Stimulated activated naive CD8-positive, alpha-beta T cell treated with anti-CD3 and anti-CD28 coated beads, Interleukin-15, amount 100 ng/mL, for 72 hours (primary cell): ENCODE data around the gene UNC13B.
"Not testable (repeated sequence)": the region's sequence is repeated elsewhere in the genome, so short reads cannot be mapped to it uniquely, and the experiment has no call there.

ENCODE experiments used
- ATAC-seq: fragments of 150-1000 bp; cut with Tn5 transposase; 2 replicates; pipeline ENCODE4 v1.10.0; 2021; ENCODE audit warnings: mild to moderate bottlenecking, moderate library complexity
- DNase-seq, 2 donors: peaks; one replicate each; pipeline ENCODE4 v3.0.0; 2021 to 2022
- H3K27ac Mint-ChIP-seq, 2 donors: one replicate each; pipeline ENCODE4 v1.8.0; 2022; ENCODE audit warnings: mild to moderate bottlenecking in 2 of 2, mixed read lengths in 2 of 2, moderate library complexity in 2 of 2
- H3K27me3 Mint-ChIP-seq: one replicate; pipeline ENCODE4 v1.8.0; 2022; ENCODE audit warnings: mixed read lengths
- H3K4me1 Mint-ChIP-seq: one replicate; pipeline ENCODE4 v1.8.0; 2022; ENCODE audit warnings: mild to moderate bottlenecking, mixed read lengths
- H3K4me3 Mint-ChIP-seq, 2 donors: one replicate each; pipeline ENCODE4 v1.8.0; 2022; ENCODE audit warnings: mild to moderate bottlenecking in 2 of 2, mixed read lengths in 2 of 2, moderate library complexity in 1 of 2
- H3K9me3 Mint-ChIP-seq, 2 donors: one replicate each; pipeline ENCODE4 v1.8.0; 2022; ENCODE audit warnings: mixed read lengths in 2 of 2

Gene UNC13B

GRCh38 chr9:35161713-35162604, at the start of gene UNC13B:
Gene UNC13B, plus strand, starts transcription at chr9:35162009. Its CDS starts 275 bp downstream, at chr9:35162284.
- peaks cover 27% of the 10 kb centered on the region for H3K4me1 Mint-ChIP-seq
- peak within 1 kb of the TSS; percentile 92 for H3K4me3 Mint-ChIP-seq
- peak; percentile 85 for ATAC-seq
- no peak within 1 kb of the TSS for H3K27ac Mint-ChIP-seq
- peaks cover 20% of the 10 kb centered on the region for H3K27me3 Mint-ChIP-seq
- DNase-seq: peak; percentile 59 to 69
- no peaks in the 10 kb centered on the region for H3K9me3 Mint-ChIP-seq

GRCh38 chr9:35112257-35113020, 49.4 kb upstream of the UNC13B start:
- Mint-ChIP-seq H3K4me1 (peaks cover 68% of the 10 kb centered on the region), H3K27me3 (no peaks in the 10 kb centered on the region), H3K27ac (peak overlapping the region; percentile 58 to 79), H3K4me3 (peak overlapping the region; percentile 75 to 82), H3K9me3 (no peaks in the 10 kb centered on the region)
- no peak for DNase-seq
- no peak for ATAC-seq

- Mint-ChIP-seq H3K9me3 (no peaks in the 10 kb centered on the region), H3K27ac (peak overlapping the region; percentile 31 to 80), H3K4me1 (peaks cover 68% of the 10 kb centered on the region), H3K27me3 (no peaks in the 10 kb centered on the region), H3K4me3 (peak overlapping the region; percentile 82 to 98)
- ATAC-seq (peak; percentile 5), DNase-seq (peak; percentile 46 to 73)
Measured at GRCh38 chr9:35114113-35114839, 47.5 kb upstream of the UNC13B start.

GRCh38 chr9:35114840-35115628, 46.8 kb upstream of the UNC13B start:
- DNase-seq (peak; percentile 45 to 58), ATAC-seq (no peak)
- peaks cover 66% of the 10 kb centered on the region for H3K4me1 Mint-ChIP-seq
- no peaks in the 10 kb centered on the region for H3K27me3 Mint-ChIP-seq
- H3K27ac Mint-ChIP-seq: peak overlapping the region; percentile 59 to 80
- H3K9me3 Mint-ChIP-seq: no peaks in the 10 kb centered on the region
- H3K4me3 Mint-ChIP-seq: peak overlapping the region; percentile 82 to 98

- Mint-ChIP-seq H3K27me3 (no peaks in the 10 kb centered on the region), H3K4me3 (peak within 1 kb of the TSS; percentile 82 to 98), H3K9me3 (no peaks in the 10 kb centered on the region), H3K27ac (peak within 1 kb of the TSS; percentile 80 to 89), H3K4me1 (peaks cover 57% of the 10 kb centered on the region)
- ATAC-seq (peak; percentile 82), DNase-seq (peak; percentile 94 to 95)
Measured at GRCh38 chr9:35115680-35116538, 45.9 kb upstream of the UNC13B start, which contains the start of gene ATOSB. Gene ATOSB, minus strand, starts transcription at chr9:35115862. Its CDS starts 7,588 bp downstream, at chr9:35108274.

- ATAC-seq (no peak), DNase-seq (no peak)
- Mint-ChIP-seq H3K4me3 (peak overlapping the region; percentile 82 to 98), H3K4me1 (peaks cover 52% of the 10 kb centered on the region), H3K9me3 (no peaks in the 10 kb centered on the region), H3K27me3 (no peaks in the 10 kb centered on the region), H3K27ac (peak overlapping the region; percentile 47 to 89)
Measured at GRCh38 chr9:35116539-35116897, 45.3 kb upstream of the UNC13B start.

GRCh38 chr9:35116898-35117551, 44.8 kb upstream of the UNC13B start:
- Mint-ChIP-seq H3K27ac (peak overlapping the region; percentile 47 to 89), H3K4me1 (peaks cover 47% of the 10 kb centered on the region), H3K9me3 (no peaks in the 10 kb centered on the region), H3K27me3 (no peaks in the 10 kb centered on the region), H3K4me3 (peak overlapping the region; percentile 82 to 98)
- DNase-seq (peak; percentile 83 to 89), ATAC-seq (peak; percentile 82)

GRCh38 chr9:35134920-35135319, 26.9 kb upstream of the UNC13B start:
- DNase-seq: no peak
- no peaks in the 10 kb centered on the region for H3K9me3 Mint-ChIP-seq
- no peaks in the 10 kb centered on the region for H3K4me1 Mint-ChIP-seq
- H3K4me3 Mint-ChIP-seq: no peak overlapping the region
- no peaks in the 10 kb centered on the region for H3K27me3 Mint-ChIP-seq
- no peak for ATAC-seq
- H3K27ac Mint-ChIP-seq: no peak overlapping the region

GRCh38 chr9:35135988-35136387, 25.8 kb upstream of the UNC13B start:
- ATAC-seq (no peak), DNase-seq (no peak)
- Mint-ChIP-seq H3K27ac (peak overlapping the region in 1 of 2 donors; percentile 74), H3K9me3 (peaks cover 0 to 5% of the 10 kb centered on the region in 2 donors), H3K4me3 (no peak overlapping the region), H3K27me3 (no peaks in the 10 kb centered on the region), H3K4me1 (no peaks in the 10 kb centered on the region)

GRCh38 chr9:35136866-35137265, 24.9 kb upstream of the UNC13B start:
- H3K27me3 Mint-ChIP-seq: no peaks in the 10 kb centered on the region
- H3K4me3 Mint-ChIP-seq: no peak overlapping the region
- no peaks in the 10 kb centered on the region for H3K4me1 Mint-ChIP-seq
- DNase-seq: no peak
- H3K27ac Mint-ChIP-seq: no peak overlapping the region
- H3K9me3 Mint-ChIP-seq: peaks cover 0 to 14% of the 10 kb centered on the region in 2 donors
- no peak for ATAC-seq

GRCh38 chr9:35140093-35140492, 21.7 kb upstream of the UNC13B start:
- peaks cover 5 to 16% of the 10 kb centered on the region in 2 donors for H3K9me3 Mint-ChIP-seq
- H3K4me3 Mint-ChIP-seq: no peak overlapping the region
- no peaks in the 10 kb centered on the region for H3K27me3 Mint-ChIP-seq
- ATAC-seq (no peak), DNase-seq (no peak)
- H3K4me1 Mint-ChIP-seq: no peaks in the 10 kb centered on the region
- H3K27ac Mint-ChIP-seq: peak overlapping the region in 1 of 2 donors; percentile 66

GRCh38 chr9:35142037-35142436, 19.8 kb upstream of the UNC13B start:
- H3K27me3 Mint-ChIP-seq: no peaks in the 10 kb centered on the region
- no peak for ATAC-seq

GRCh38 chr9:35147941-35148563, 13.8 kb upstream of the UNC13B start:
- H3K9me3 Mint-ChIP-seq: peaks cover 22 to 27% of the 10 kb centered on the region in 2 donors
- not testable (repeated sequence) for ATAC-seq, H3K4me1 Mint-ChIP-seq, H3K27ac Mint-ChIP-seq, DNase-seq, H3K27me3 Mint-ChIP-seq, H3K4me3 Mint-ChIP-seq

More at GRCh38 chr9:35142037-35142436, 19.8 kb upstream of the UNC13B start:
- Mint-ChIP-seq H3K27ac (no peak overlapping the region), H3K4me3 (no peak overlapping the region), H3K4me1 (no peaks in the 10 kb centered on the region), H3K9me3 (peaks cover 5 to 16% of the 10 kb centered on the region in 2 donors)
- no peak for DNase-seq
